Stomach (tissue), 4 donors: ENCODE data around the gene CCDC134.

Experiments used
- POLR2A ChIP-seq, 4 donors: fragments of 450-650 bp; IDR thresholded peaks; one replicate each; pipeline ENCODE4 v1.6.1; 2016; ENCODE audit warnings: antibody characterized with exemption in 4 of 4, control low read depth in 2 of 4, mild to moderate bottlenecking in 1 of 4, moderate library complexity in 1 of 4
- POLR2AphosphoS5 ChIP-seq, 3 donors: sonication (generic); formaldehyde crosslinking; IDR thresholded peaks; one replicate each; pipeline ENCODE4 v1.6.1; 2016; ENCODE audit warnings: antibody characterized with exemption in 3 of 3
- TF ChIP-seq, protein P1 (sequence below), 7 experiments: fragments of 450-650 bp in 4 of 7; fragments of 200-600 bp in 3 of 7; sonication (generic) in 3 of 7; IDR thresholded peaks; one replicate each; pipeline ENCODE4 v1.5.1; 2016 to 2019; ENCODE audit warnings: antibody characterized with exemption in 7 of 7, control low read depth in 2 of 7, mild to moderate bottlenecking in 1 of 7

DNA sequence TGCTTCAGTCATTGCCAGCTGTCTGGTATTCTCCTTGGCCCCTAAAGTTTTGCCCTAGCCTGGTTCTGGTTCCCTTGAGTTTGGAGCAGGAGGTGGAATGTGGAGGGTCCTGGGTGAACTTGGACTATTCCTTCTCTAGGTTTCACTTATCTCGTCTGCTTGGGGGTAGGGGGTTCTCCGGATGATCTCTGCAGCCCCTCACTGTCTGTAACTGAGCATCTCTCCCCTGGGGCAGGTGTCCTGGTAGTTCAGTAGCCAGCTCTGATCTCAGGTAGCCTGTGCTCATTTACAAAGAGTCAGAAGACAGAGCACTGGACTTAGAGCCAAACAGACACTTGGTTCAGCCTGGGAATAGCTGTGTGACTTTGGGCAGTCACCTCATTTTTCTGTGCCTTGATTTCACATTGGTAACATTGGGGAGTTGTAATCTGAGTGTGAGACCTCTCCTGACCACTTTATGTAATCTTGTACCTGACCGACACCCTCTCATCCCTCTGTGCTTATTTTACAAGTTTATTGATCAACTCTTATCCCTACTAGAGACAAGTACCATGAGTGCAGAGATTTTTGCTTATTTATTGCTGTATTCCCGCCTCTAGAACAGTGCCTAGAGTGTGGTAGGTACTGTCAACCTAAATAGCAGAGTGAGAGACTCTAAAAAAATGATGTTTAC is 804 bp downstream of the CCDC134 start:
- TF ChIP-seq, protein P1, sequence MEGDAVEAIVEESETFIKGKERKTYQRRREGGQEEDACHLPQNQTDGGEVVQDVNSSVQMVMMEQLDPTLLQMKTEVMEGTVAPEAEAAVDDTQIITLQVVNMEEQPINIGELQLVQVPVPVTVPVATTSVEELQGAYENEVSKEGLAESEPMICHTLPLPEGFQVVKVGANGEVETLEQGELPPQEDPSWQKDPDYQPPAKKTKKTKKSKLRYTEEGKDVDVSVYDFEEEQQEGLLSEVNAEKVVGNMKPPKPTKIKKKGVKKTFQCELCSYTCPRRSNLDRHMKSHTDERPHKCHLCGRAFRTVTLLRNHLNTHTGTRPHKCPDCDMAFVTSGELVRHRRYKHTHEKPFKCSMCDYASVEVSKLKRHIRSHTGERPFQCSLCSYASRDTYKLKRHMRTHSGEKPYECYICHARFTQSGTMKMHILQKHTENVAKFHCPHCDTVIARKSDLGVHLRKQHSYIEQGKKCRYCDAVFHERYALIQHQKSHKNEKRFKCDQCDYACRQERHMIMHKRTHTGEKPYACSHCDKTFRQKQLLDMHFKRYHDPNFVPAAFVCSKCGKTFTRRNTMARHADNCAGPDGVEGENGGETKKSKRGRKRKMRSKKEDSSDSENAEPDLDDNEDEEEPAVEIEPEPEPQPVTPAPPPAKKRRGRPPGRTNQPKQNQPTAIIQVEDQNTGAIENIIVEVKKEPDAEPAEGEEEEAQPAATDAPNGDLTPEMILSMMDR (IDR thresholded peaks at IDR 0.05) = no peak
- TF ChIP-seq POLR2A (IDR thresholded peaks at IDR 0.05) (no peak), POLR2AphosphoS5 (IDR thresholded peaks at IDR 0.05) (no peak)
